Smooth muscle cell (in vitro differentiated cells): Measurements from ENCODE around the gene TBC1D16. TPM values are rescaled to one million over a fixed set of nuclear protein-coding genes. Genes with fewer than 3 reads are reported as not detected.
A peak's percentile ranks its signal among the peaks of the same experiment; 100 is the strongest.

Experiments used
- DNase-seq: peaks from one replicate; lab custom pipeline; 2025; ENCODE audit not compliant: unreplicated experiment; lab: John Stamatoyannopoulos, UW
- H2AFZ ChIP-seq: fragments of 200-600 bp; sonication (generic); 2 replicates; pipeline ENCODE4 v1.6.0; 2016; ENCODE audit warnings: antibody characterized with exemption, low read depth, mild to moderate bottlenecking
- H3F3A ChIP-seq: fragments of 200-600 bp; sonication (generic); 2 replicates; pipeline ENCODE4 v1.6.0; 2017; ENCODE audit warnings: antibody characterized with exemption, low read depth
- H3K27ac ChIP-seq: fragments of 200-600 bp; sonication (generic); 2 replicates; pipeline ENCODE4 v1.5.1; 2016; ENCODE audit warnings: low read depth, mild to moderate bottlenecking
- H3K27me3 ChIP-seq: fragments of 200-600 bp; sonication (generic); 2 replicates; pipeline ENCODE4 v1.6.1; 2016; ENCODE audit warnings: low read depth, mild to moderate bottlenecking
- H3K36me3 ChIP-seq: fragments of 200-600 bp; sonication (generic); 2 replicates; pipeline ENCODE4 v1.5.1; 2016; ENCODE audit warnings: low read depth
- H3K4me1 ChIP-seq: fragments of 200-600 bp; sonication (generic); 2 replicates; pipeline ENCODE4 v1.5.1; 2016; ENCODE audit warnings: low read depth
- H3K4me2 ChIP-seq: fragments of 200-600 bp; sonication (generic); 2 replicates; pipeline ENCODE4 v1.6.0; 2016; ENCODE audit warnings: mild to moderate bottlenecking
- H3K4me3 ChIP-seq: fragments of 200-600 bp; sonication (generic); 2 replicates; pipeline ENCODE4 v1.5.1; 2016; ENCODE audit warnings: mild to moderate bottlenecking
- H3K79me2 ChIP-seq: fragments of 200-600 bp; sonication (generic); 2 replicates; pipeline ENCODE4 v1.6.0; 2016; ENCODE audit warnings: low read depth, mild to moderate bottlenecking
- H3K9ac ChIP-seq: fragments of 200-600 bp; sonication (generic); 2 replicates; pipeline ENCODE4 v1.6.0; 2016; ENCODE audit warnings: low read depth
- H3K9me3 ChIP-seq: fragments of 200-600 bp; sonication (generic); replicated peaks from 2 replicates; pipeline ENCODE4 v1.5.1; 2016; ENCODE audit warnings: low read depth
- H4K20me1 ChIP-seq: fragments of 200-600 bp; sonication (generic); 2 replicates; pipeline ENCODE4 v1.6.0; 2016; ENCODE audit warnings: low read depth
- CTCF ChIP-seq: fragments of 200-600 bp; sonication (generic); IDR thresholded peaks from 2 replicates; pipeline ENCODE4 v1.5.1; 2017; ENCODE audit warnings: borderline replicate concordance, mild to moderate bottlenecking, antibody characterized with exemption; ENCODE audit not compliant: insufficient read depth, poor library complexity, severe bottlenecking
- WGBS: methylation state at CpG from one replicate; pipeline ENCODE4 v1.1.7; 2016; ENCODE audit warnings: low lambda C conversion rate; 5-methylcytosine and 5-hydroxymethylcytosine counted together
- polyA plus RNA-seq: library from polyadenylated mRNA; unstranded; fragments of >200 nt; fragmentation: Nextera tagmentation; extraction: Ambion mirVana; gene quantifications from 2 replicates; pipeline ENCODE4 v1.2.1, GENCODE V29; 2016
- total RNA-seq: library from RNA; depleted of rRNA; stranded (reverse); fragments of >200 nt; gene quantifications from 2 replicates; pipeline ENCODE4 v1.2.3, GENCODE V29; 2014

Gene TBC1D16
- total and polyA plus RNA-seq, 2 experiments from 2014 or later: 17.4 to 24.6 TPM

GRCh38 chr17:79950306-79950705, 85.4 kb downstream of the TBC1D16 start:
- no peaks in the 10 kb centered on the region for H3K36me3 ChIP-seq
- H4K20me1 ChIP-seq: peaks cover 32% of the 10 kb centered on the region
- no peaks in the 10 kb centered on the region for H3K9me3 ChIP-seq
- no peaks in the 10 kb centered on the region for H3K27me3 ChIP-seq
- DNase-seq: no peak
- H3K79me2 ChIP-seq: peaks cover 13% of the 10 kb centered on the region
- WGBS: 53% methylated on average over 31 of the region's 31 CpGs
- H2AFZ ChIP-seq: no peak overlapping the region
- no peak overlapping the region for H3K4me3 ChIP-seq
- peaks cover 36% of the 10 kb centered on the region for H3K4me1 ChIP-seq
- no peak overlapping the region for H3K27ac ChIP-seq
- no peak for TF ChIP-seq CTCF
- H3K4me2 ChIP-seq: peak overlapping the region; percentile 67
- H3F3A ChIP-seq: peaks cover 22% of the 10 kb centered on the region
- H3K9ac ChIP-seq: no peak overlapping the region

GRCh38 chr17:79949656-79950209, 85.9 kb downstream of the TBC1D16 start:
- WGBS: 60% methylated on average over 27 of the region's 27 CpGs
- H3K4me1 ChIP-seq: peaks cover 36% of the 10 kb centered on the region
- DNase-seq: no peak
- H4K20me1 ChIP-seq: peaks cover 32% of the 10 kb centered on the region
- no peaks in the 10 kb centered on the region for H3K27me3 ChIP-seq
- H3F3A ChIP-seq: peaks cover 22% of the 10 kb centered on the region
- no peaks in the 10 kb centered on the region for H3K9me3 ChIP-seq
- no peaks in the 10 kb centered on the region for H3K36me3 ChIP-seq
- peak overlapping the region; percentile 67 for H3K4me2 ChIP-seq
- no peak overlapping the region for H2AFZ ChIP-seq
- no peak overlapping the region for H3K27ac ChIP-seq
- peaks cover 13% of the 10 kb centered on the region for H3K79me2 ChIP-seq
- no peak overlapping the region for H3K9ac ChIP-seq
- H3K4me3 ChIP-seq: no peak overlapping the region
- TF ChIP-seq CTCF: no peak

- no peak overlapping the region for H2AFZ ChIP-seq
- peaks cover 11% of the 10 kb centered on the region for H3K79me2 ChIP-seq
- no peaks in the 10 kb centered on the region for H3K27me3 ChIP-seq
- WGBS: 77% methylated on average over 29 of the region's 29 CpGs
- DNase-seq: no peak
- no peaks in the 10 kb centered on the region for H3K9me3 ChIP-seq
- H3K4me2 ChIP-seq: no peak overlapping the region
- H3F3A ChIP-seq: peaks cover 22% of the 10 kb centered on the region
- no peaks in the 10 kb centered on the region for H3K36me3 ChIP-seq
- no peak overlapping the region for H3K27ac ChIP-seq
- peaks cover 36% of the 10 kb centered on the region for H3K4me1 ChIP-seq
- no peak overlapping the region for H3K4me3 ChIP-seq
- no peak overlapping the region for H3K9ac ChIP-seq
- no peak for TF ChIP-seq CTCF
- peaks cover 32% of the 10 kb centered on the region for H4K20me1 ChIP-seq
These were observed 86.6 kb downstream of the TBC1D16 start for GRCh38 chr17:79948945-79949655.
